Activated B cell treated with CpG ODN at 0.5 μM for 24 hours (primary cell): ENCODE measurements around the gene PLBD2. TPM values are rescaled to one million over a fixed set of nuclear protein-coding genes. Genes with fewer than 3 reads are reported as not detected.
"Not testable (repeated sequence)": the region's sequence is repeated elsewhere in the genome, so short reads cannot be mapped to it uniquely, and the experiment has no call there.

Experiments used
- ATAC-seq: fragments of 200-7000 bp; cut with Tn5 transposase; one replicate; pipeline ENCODE4 v1.10.0; 2021; ENCODE audit warnings: low read depth, mild to moderate bottlenecking, moderate library complexity
- CTCF ChIA-PET: fragments of 350-600 bp; sonication (Branson Sonifier 250); formaldehyde crosslinking; loops from one replicate; lab custom pipeline; 2021; ENCODE audit warnings: antibody characterized with exemption; lab: Charles Lee
- POLR2A ChIA-PET: fragments of 350-600 bp; sonication (Branson Sonifier 250); formaldehyde crosslinking; loops from one replicate; lab custom pipeline; 2021; ENCODE audit warnings: antibody characterized with exemption; lab: Charles Lee
- DNase-seq: peaks from one replicate; pipeline ENCODE4 v3.0.0; 2022
- H3K27ac Mint-ChIP-seq: one replicate; pipeline ENCODE4 v1.8.0; 2020; ENCODE audit warnings: mixed read lengths
- H3K27me3 Mint-ChIP-seq: one replicate; pipeline ENCODE4 v1.8.0; 2021; ENCODE audit warnings: mixed read lengths
- H3K36me3 Mint-ChIP-seq: one replicate; pipeline ENCODE4 v1.8.0; 2021; ENCODE audit warnings: low read depth, mixed read lengths
- H3K4me1 Mint-ChIP-seq: one replicate; pipeline ENCODE4 v1.8.0; 2021; ENCODE audit warnings: mixed read lengths
- H3K4me3 Mint-ChIP-seq: one replicate; pipeline ENCODE4 v1.8.0; 2020; ENCODE audit warnings: mild to moderate bottlenecking, mixed read lengths
- H3K9me3 Mint-ChIP-seq: one replicate; pipeline ENCODE4 v1.8.0; 2020; ENCODE audit warnings: mixed read lengths
- CTCF ChIP-seq: fragments of 200-600 bp; IDR thresholded peaks from one replicate; pipeline ENCODE4 v1.8.0; 2022; ENCODE audit warnings: antibody characterized with exemption, mild to moderate bottlenecking
- intact Hi-C: fragments of 100-400 bp; cut with micrococcal nuclease; formaldehyde crosslinking; loops from one replicate; pipeline ENCODE4 v1.15.1; 2024
- total RNA-seq: library from RNA; stranded (reverse); gene quantifications from 2 replicates; pipeline ENCODE4 v1.2.3, GENCODE V29; 2022

Gene PLBD2
- total RNA-seq, 1 donor from 2014 or later, result 13.7 TPM

- no peaks in the 10 kb centered on the region for H3K9me3 Mint-ChIP-seq
- H3K27ac Mint-ChIP-seq, result no peak overlapping the region
- H3K4me3 Mint-ChIP-seq, result no peak overlapping the region
- ATAC-seq, result no peak
- ChIA-PET CTCF (no interaction called here), POLR2A (no interaction called here)
- intact Hi-C loops, result no loop called here
- no peaks in the 10 kb centered on the region for H3K36me3 Mint-ChIP-seq
- TF ChIP-seq CTCF, result no peak
- peaks cover 13% of the 10 kb centered on the region for H3K27me3 Mint-ChIP-seq
- no peaks in the 10 kb centered on the region for H3K4me1 Mint-ChIP-seq
- DNase-seq, result no peak
Measured at GRCh38 chr12:113348849-113349536, 9.4 kb upstream of the PLBD2 start.

- no peaks in the 10 kb centered on the region for H3K9me3 Mint-ChIP-seq
- no peak overlapping the region for H3K4me3 Mint-ChIP-seq
- intact Hi-C loops, result no loop called here
- ChIA-PET POLR2A (no interaction called here), CTCF (no interaction called here)
- no peak overlapping the region for H3K27ac Mint-ChIP-seq
- ATAC-seq (no peak), DNase-seq (no peak)
- TF ChIP-seq CTCF, result no peak
- H3K36me3 Mint-ChIP-seq, result no peaks in the 10 kb centered on the region
- no peaks in the 10 kb centered on the region for H3K4me1 Mint-ChIP-seq
- peaks cover 13% of the 10 kb centered on the region for H3K27me3 Mint-ChIP-seq
Measured at GRCh38 chr12:113351089-113351488, 7.3 kb upstream of the PLBD2 start.

GRCh38 chr12:113354192-113354591 lies 4.2 kb upstream of the PLBD2 start:
- H3K9me3 Mint-ChIP-seq, H3K27ac Mint-ChIP-seq, H3K36me3 Mint-ChIP-seq, ATAC-seq, DNase-seq, CTCF ChIA-PET, intact Hi-C loops, H3K4me3 Mint-ChIP-seq, H3K4me1 Mint-ChIP-seq: not testable (repeated sequence)
- POLR2A ChIA-PET, result interaction anchor here (0.8 kb wide), 1 partner anchor 39 kb away, joined by 3 read pairs; no protein-coding TSS in a partner anchor
- H3K27me3 Mint-ChIP-seq, result peaks cover 13% of the 10 kb centered on the region

- H3K9me3 Mint-ChIP-seq, result no peaks in the 10 kb centered on the region
- TF ChIP-seq CTCF, result no peak
- peaks cover 11% of the 10 kb centered on the region for H3K4me1 Mint-ChIP-seq
- peak overlapping the region; percentile 74 for H3K27ac Mint-ChIP-seq
- ATAC-seq (no peak), DNase-seq (no peak)
- H3K4me3 Mint-ChIP-seq, result peak overlapping the region; percentile 81
- H3K27me3 Mint-ChIP-seq, result no peaks in the 10 kb centered on the region
- intact Hi-C loops, result loop anchor here (2.0 kb wide), 1 partner anchor 63 kb away; the partner anchor contains the start of gene SDSL
- ChIA-PET POLR2A (interaction anchor here (0.8 kb wide), 1 partner anchor 24 kb away, joined by 4 read pairs; the partner anchor contains the start of gene SLC8B1), CTCF (no interaction called here)
- peaks cover 1% of the 10 kb centered on the region for H3K36me3 Mint-ChIP-seq
Measured at GRCh38 chr12:113359133-113359938, 949 bp downstream of the PLBD2 start.

GRCh38 chr12:113359939-113360748 lies 1.8 kb downstream of the PLBD2 start:
- ChIA-PET POLR2A (no interaction called here), CTCF (no interaction called here)
- ATAC-seq (no peak), DNase-seq (no peak)
- Mint-ChIP-seq H3K36me3 (peaks cover 7% of the 10 kb centered on the region), H3K27ac (peak overlapping the region; percentile 74), H3K4me3 (no peak overlapping the region), H3K9me3 (no peaks in the 10 kb centered on the region), H3K27me3 (no peaks in the 10 kb centered on the region), H3K4me1 (peaks cover 11% of the 10 kb centered on the region)
- no peak for TF ChIP-seq CTCF
- intact Hi-C loops, result loop anchor here (2.0 kb wide), 1 partner anchor 63 kb away; the partner anchor contains the start of gene SDSL
